Measurements from ENCODE around the gene SPP2.

SPP2 gene

DNA sequence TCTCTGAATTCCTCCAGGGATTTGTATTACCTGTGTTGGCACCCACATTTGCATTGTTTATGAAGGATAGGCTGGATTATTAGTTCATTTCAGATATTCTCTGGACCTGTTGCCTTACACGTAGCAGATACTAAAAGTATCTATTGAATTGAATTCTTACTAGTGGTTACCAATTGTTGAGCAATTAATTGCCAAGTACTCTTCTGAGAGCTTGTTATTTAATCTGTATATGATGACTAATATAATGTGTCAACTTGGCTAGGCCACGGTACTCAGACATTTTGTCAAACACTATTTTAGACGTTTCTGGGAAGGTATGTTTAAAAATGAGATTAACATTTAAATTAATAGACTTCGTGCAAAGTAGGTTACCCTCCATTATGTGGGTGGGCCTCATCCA, 2.5 kb upstream of the SPP2 start:
- DNase-seq (ENCODE audit: low spot score) = no peak
- TF ChIP-seq, protein P1, sequence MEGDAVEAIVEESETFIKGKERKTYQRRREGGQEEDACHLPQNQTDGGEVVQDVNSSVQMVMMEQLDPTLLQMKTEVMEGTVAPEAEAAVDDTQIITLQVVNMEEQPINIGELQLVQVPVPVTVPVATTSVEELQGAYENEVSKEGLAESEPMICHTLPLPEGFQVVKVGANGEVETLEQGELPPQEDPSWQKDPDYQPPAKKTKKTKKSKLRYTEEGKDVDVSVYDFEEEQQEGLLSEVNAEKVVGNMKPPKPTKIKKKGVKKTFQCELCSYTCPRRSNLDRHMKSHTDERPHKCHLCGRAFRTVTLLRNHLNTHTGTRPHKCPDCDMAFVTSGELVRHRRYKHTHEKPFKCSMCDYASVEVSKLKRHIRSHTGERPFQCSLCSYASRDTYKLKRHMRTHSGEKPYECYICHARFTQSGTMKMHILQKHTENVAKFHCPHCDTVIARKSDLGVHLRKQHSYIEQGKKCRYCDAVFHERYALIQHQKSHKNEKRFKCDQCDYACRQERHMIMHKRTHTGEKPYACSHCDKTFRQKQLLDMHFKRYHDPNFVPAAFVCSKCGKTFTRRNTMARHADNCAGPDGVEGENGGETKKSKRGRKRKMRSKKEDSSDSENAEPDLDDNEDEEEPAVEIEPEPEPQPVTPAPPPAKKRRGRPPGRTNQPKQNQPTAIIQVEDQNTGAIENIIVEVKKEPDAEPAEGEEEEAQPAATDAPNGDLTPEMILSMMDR (IDR thresholded peaks at IDR 0.05; ENCODE audit: borderline replicate concordance, control extremely low read depth, extremely low read depth, insufficient read depth, missing control alignments) = no peak
- in situ Hi-C loops (cut with MboI; ENCODE audit: low sequenced_read_pairs, unreplicated experiment) = no loop called here

GRCh38 chr2:234051374-234052070, 1.0 kb downstream of the SPP2 start:
- in situ Hi-C loops (cut with MboI; ENCODE audit: low sequenced_read_pairs, unreplicated experiment) = no loop called here
- DNase-seq (ENCODE audit: low spot score) = no peak
- TF ChIP-seq, protein P1 (IDR thresholded peaks at IDR 0.05; ENCODE audit: borderline replicate concordance, control extremely low read depth, extremely low read depth, insufficient read depth, missing control alignments) = no peak

GRCh38 chr2:234058881-234059280, 8.4 kb downstream of the SPP2 start:
- no peak for DNase-seq (ENCODE audit: low spot score)
- TF ChIP-seq, protein P1 (IDR thresholded peaks at IDR 0.05; ENCODE audit: borderline replicate concordance, control extremely low read depth, extremely low read depth, insufficient read depth, missing control alignments) = no peak
- in situ Hi-C loops (cut with MboI; ENCODE audit: low sequenced_read_pairs, unreplicated experiment) = no loop called here

DNA sequence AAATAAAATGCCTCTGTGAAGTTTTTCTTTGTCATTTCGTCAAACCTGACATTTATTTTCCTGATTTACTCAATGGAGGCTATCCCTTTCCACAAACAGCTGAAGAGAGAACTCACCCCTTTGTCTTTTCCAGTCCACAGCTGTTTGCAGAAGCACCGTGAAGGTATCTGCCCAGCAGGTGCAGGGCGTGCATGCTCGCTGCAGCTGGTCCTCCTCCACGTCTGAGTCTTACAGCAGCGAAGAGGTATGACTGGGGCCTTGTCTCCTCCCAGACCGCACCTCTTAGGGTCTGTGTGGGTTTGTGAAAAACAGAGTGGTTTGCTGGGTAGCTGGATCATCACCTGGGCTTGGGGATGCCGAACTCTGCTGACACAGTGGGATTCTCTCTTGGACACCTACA, 9.7 kb downstream of the SPP2 start:
- in situ Hi-C loops (cut with MboI; ENCODE audit: low sequenced_read_pairs, unreplicated experiment) = no loop called here
- TF ChIP-seq, protein P1 (IDR thresholded peaks at IDR 0.05; ENCODE audit: borderline replicate concordance, control extremely low read depth, extremely low read depth, insufficient read depth, missing control alignments) = no peak
- DNase-seq (ENCODE audit: low spot score) = no peak

DNA sequence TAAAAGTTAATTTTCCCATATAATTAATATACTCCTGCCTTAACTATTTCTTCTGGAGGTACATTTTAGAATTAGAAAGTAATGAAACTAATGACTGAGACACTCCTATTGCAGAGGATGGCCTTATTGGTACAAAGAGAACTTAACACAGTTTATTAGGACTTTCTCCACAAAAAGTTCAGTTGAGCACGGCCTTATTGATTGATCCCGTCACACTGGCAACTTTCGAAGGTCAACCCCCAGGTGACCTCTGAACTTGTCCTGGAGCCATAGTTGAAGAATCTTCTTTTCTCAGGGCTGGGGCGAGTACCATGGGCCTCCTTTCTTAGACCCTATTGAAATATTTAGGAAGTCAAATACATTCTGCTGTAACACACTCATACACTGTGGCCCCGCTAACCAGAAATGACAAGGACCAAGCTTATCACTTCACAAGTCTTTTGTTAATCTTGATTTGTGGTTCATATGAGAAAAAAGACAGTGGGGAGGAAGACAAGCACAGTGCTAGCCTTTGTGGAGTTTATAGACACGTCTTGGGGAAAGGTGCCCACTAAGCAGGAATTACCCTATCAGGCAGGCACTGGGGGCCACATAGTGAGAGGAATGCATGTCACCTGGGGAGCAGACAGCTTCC, 11.2 kb downstream of the SPP2 start:
- in situ Hi-C loops (cut with MboI; ENCODE audit: low sequenced_read_pairs, unreplicated experiment) = no loop called here

DNA sequence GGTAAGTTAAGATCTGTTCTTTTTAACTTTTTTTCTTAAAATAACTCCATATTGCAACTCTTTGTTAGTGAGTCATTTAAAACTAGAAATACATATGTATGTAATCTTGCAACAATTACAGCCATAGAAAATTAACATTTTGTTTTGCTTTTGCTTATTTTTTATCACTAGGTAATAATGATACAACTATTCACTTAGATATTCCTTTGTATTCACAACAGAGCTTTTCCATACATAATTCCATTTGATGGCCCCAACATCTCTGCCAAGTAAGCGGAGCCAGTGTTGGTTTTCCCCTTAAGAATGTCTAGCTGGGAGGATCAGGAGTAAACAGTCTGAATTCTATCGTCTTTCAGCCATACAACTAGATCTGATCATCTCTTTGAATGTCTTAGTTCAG, 16.1 kb downstream of the SPP2 start:
- in situ Hi-C loops (cut with MboI; ENCODE audit: low sequenced_read_pairs, unreplicated experiment) = no loop called here
- TF ChIP-seq, protein P1 (IDR thresholded peaks at IDR 0.05; ENCODE audit: borderline replicate concordance, control extremely low read depth, extremely low read depth, insufficient read depth, missing control alignments) = no peak

More for the DNA sequence above, 11.2 kb downstream of the SPP2 start:
- DNase-seq (ENCODE audit: low spot score) = no peak
- TF ChIP-seq, protein P1 (IDR thresholded peaks at IDR 0.05; ENCODE audit: borderline replicate concordance, control extremely low read depth, extremely low read depth, insufficient read depth, missing control alignments) = no peak

More for the DNA sequence above, 16.1 kb downstream of the SPP2 start:
- DNase-seq (ENCODE audit: low spot score) = no peak
